HuH-7.5 (cell line): ENCODE measurements around the gene CFAP100.

Experiments
- DNase-seq: peaks from one replicate; pipeline ENCODE4 v3.0.0; 2011; ENCODE audit warnings: low spot score

Gene CFAP100

GRCh38 chr3:126375835-126376331, 18.8 kb upstream of the CFAP100 start:
- no peak for DNase-seq

- no peak for DNase-seq
Measured at GRCh38 chr3:126376444-126376843, 18.3 kb upstream of the CFAP100 start.

DNA sequence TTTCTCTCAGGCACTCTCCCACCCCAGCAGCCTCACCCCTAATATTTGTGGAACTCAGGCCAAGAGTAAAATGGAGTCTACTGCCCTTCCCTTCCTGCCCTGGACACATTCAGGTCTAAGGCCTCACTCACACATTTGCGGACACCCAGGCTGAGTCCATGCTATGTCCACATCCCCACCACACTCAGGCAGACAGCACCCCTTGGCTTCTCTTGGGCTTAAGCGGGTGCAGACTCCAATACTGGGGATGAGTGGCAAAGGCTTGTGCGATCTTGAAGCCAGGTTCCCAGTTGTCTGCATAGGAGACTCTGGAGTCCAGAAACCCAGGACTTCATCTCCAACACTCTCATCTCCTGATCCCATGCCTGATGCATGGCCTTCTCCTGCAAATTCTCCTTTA, 17.5 kb upstream of the CFAP100 start:
- no peak for DNase-seq

DNA sequence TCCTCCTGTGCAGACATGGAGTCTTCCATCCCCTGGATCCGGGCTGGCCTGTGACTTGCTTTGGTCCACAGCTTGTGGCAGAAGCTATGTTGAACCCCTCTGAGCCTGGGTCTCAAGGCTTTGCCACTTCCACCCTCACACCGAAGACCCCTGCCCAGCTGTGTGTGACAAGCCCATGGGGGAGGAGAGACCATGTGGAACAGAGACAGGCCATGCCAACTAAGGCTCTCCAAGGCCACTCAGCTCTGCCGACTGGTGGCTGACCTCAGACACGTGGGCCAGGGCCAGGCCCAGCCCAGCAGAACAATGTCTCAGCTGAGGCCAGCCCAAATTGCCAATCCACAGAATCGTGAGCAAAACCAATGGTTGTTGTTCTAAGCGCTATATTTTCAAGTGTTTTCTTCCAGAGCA, 16.4 kb upstream of the CFAP100 start:
- no peak for DNase-seq

DNA sequence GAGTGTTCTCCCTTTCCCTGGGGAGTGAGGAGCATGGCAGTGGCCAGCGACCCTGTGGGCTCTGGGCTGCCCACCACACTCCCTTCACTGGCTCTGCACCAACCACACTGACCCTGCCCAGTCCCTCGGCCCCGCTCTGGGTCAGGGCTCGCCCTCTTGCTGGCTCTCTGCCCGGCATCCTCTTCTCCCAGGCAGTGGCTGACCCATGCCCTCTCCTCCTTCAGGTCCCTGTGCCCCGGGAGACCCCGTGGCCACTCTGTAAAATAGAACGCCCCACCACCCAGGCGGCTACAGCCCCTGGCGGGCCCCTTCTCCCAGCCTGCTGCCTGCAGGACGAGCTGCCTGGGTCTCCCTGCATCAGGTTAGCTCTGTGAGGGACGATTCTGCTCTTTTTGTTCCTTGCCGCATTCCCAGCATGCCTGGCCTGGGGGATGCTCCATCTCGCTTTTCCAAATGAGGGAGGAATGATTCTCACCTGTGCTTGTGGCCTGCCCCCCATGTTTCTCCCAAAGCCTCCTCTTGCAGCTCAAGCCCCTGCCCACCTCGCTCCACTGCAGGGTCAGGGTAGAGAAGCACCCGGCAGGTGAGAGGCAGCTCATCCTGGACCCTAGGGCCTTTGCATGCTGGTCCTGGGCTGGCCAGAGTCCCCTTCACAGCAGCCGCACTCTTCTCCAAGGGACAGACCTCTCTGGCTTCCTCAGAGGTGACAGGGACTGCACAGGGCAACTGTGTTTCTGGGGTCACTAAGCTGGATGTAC, 14.5 kb upstream of the CFAP100 start:
- DNase-seq: no peak

GRCh38 chr3:126381966-126382365, 12.7 kb upstream of the CFAP100 start:
- no peak for DNase-seq

GRCh38 chr3:126389112-126389793, 5.5 kb upstream of the CFAP100 start:
- peak; percentile 92 for DNase-seq

GRCh38 chr3:126389794-126390146, 4.9 kb upstream of the CFAP100 start:
- DNase-seq: no peak

DNA sequence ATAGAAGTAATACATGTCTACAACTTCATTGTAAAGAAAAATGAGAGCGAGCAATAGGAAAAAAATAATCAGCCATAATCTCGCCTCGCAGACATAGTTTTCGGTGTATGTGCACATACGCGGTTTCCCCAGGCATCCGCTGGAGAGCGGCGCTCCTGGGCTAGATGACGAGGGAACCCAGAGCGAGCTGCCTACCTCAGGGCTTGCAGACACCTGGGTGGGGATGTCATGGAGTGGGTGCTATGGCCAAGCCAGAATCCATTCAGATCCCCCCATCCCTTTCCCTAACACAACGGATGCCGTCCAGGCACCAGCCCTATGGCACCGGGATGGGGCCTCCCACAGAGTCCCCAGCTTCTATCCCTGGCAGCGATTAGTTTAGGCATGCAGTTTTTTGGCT, 4.5 kb upstream of the CFAP100 start:
- no peak for DNase-seq

DNA sequence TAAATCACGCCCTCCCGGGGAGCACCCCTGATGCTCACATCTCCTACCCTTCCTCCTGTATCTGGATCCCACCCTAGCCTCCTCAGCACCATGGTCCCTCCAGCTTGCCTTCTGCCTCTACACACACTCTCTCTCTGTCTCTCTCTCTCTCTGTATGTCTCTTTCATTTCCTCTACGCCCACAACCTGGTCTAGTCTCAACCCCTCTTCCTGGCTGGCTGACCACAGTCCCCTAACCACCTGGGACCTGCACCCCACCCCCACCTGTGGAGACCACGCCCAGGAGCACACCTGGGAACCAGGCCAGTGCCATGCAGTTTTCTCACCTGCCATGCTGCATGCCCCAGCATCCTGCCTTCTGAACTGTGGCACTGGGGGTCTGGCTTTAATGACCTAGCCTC, 4.0 kb upstream of the CFAP100 start:
- DNase-seq: no peak

GRCh38 chr3:126391631-126392030, 3.1 kb upstream of the CFAP100 start:
- no peak for DNase-seq

DNA sequence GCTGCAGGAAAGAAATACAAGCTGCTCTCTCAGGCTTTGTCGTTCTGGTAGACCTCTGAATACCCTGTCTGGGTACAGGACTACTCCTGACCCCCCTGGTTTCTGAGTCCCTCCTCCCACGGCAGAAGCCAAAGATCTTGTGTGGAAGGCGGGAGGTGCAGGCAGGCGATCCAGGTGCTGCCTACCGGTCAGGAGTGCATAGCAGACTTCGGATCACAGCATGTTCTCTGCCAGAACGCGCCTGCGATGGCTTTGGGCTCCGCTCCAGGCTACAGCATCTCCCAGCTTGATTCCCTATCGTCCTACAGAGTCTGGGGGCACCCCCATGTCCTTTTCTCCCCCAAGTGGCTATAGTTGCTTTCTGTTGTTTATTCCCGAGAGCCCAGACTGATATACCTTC, 2.5 kb upstream of the CFAP100 start:
- no peak for DNase-seq

DNA sequence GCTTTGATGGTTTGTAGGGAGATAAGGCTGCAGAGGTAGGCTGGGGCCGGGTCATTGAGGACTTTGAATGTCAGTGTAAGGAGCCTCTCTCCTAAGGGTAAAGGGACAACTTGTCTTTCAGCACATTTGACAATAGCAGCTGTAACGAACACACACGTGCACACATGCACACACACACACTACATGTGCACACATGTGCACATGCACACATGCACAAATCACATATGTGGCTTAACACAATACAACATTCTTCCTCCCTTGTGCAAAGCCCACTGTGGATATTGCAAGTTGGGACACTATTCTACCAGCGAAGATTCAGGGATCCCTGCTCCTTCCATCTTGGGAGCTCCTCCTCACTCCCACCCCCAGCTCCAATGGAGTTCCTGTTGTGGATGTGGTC, 1.1 kb upstream of the CFAP100 start:
- DNase-seq: no peak

DNA sequence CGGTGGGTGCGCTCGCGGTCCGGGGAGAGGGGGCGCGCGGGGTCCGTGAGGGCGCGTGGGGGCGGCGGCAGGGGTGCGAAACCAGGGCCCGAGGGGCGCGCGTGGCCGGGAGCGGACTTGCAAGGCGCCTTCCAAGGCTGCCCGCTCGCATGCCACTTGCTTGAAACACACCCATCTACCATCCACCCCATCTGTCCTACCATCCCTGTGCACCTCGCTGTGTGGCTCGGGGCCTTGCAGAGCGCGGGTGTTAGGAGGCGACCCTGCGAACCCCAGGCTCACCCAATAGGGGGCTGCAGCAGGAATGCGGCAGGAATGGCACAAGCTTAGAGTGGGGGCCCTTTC, 240 bp downstream of the CFAP100 start:
- no peak for DNase-seq

DNA sequence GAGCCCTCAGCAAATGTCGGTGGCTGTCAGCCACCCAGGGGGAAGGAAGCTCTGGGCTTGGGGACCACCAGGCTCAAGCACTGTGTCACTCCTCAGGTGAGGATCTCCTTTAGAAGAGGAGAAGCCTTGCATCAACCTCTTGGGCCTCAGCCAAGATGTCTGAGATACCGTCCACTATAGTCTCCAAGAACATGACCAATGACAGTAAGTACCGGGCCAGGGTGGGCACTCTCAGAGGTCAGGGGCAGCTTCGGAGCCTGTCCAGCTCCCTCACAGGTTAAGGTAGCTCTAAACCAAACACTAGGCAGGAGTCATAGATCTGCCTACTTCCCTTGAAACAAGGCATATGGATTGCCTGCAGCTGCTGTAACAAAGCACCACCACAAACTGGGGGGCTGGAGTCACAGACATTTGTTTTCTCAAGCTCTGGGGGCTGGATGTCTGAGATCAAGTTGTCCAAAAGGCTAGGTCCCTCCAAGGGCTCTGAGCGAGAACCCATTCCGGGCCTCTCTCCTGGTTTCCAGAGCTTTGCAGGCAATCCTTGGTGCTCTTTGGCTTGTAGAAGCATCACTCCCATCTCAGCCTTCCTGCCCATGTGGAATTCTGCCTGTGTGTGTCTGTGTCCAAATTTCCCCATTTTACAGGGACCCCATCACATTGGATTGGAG, 1.3 kb downstream of the CFAP100 start:
- no peak for DNase-seq

DNA sequence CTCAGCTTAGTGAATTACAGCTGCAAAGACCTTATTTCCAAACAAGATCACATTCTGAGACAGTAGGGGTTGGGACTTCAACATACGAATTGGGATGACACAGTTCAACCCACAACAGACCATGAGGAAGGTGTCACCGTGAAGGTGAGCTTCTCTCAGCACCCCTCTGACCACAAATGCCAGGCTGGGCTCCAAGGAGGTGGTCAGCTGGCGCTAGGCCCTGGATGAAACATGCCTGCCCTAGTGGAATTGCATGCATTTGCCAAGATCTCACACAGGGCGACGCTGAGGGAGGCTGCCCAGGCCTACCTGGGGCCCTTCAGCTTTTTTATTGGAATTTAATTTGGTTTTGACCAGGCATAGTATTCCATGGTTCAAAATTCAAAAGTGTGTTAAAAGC, 1.8 kb downstream of the CFAP100 start:
- no peak for DNase-seq

- DNase-seq: no peak
Measured at GRCh38 chr3:126397610-126398422, 3.1 kb downstream of the CFAP100 start.

- DNase-seq: no peak
Measured at GRCh38 chr3:126398423-126399350, 4.0 kb downstream of the CFAP100 start.

DNA sequence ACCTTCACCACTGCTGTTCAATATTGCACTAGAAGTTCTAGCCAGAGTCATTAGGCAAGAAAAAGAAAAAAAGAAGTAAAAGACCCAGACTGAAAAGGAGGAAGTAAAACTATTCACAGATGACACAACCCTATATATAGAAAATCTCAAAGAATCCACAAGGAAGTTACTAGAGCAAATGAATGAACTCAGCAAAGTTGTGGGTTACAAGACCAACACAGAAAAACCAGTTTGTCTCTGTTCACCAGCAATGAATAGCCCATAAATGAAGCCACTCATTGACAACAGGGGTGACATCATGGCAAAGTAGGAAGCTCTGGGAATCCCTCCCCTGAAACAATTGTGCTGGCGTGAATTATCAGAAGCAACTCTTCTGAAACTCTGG, 4.6 kb downstream of the CFAP100 start:
- DNase-seq: no peak

- DNase-seq: no peak
Measured at GRCh38 chr3:126399756-126400155, 5.0 kb downstream of the CFAP100 start.

DNA sequence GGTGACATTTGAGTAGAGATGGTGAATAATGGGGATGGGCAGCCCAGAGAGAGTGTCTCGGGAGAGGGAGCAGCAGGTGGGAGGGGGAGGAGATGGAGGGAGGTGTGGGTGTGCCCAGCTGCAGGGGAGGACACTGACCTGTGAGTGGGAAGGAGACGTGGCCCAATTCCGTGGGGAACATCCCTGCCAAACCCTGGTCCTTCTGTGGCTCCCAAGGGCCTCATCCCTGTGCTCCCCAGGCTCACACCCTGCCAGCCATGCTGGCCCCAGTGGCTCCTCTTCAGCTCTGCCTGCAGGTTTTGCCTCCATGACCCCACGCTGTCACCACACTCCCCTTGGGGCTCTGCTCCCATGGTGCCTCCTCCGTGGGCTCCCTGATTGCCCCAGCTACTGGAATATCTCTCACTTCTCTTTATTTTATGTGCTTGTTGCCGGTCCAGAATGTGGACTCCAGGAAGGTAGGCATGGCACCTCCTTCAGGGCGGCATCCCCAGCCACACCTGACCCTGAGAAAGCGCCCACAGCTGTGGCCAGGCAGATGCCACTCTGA, 7.0 kb downstream of the CFAP100 start:
- DNase-seq: no peak
